ENCODE measurements around the gene PRRT2.

PRRT2 gene

GRCh38 chr16:29863669-29863984 lies 51.6 kb downstream of the PRRT2 start:
- no peak for DNase-seq

- no peak for DNase-seq
Measured at GRCh38 chr16:29864205-29864604, 52.2 kb downstream of the PRRT2 start.
